ENCODE results near the gene ALAD. TPM values are rescaled to one million over a fixed set of nuclear protein-coding genes. Genes with fewer than 3 reads are reported as not detected.
A peak's percentile ranks its signal among the peaks of the same experiment; 100 is the strongest.
"Not testable (repeated sequence)": the region's sequence is repeated elsewhere in the genome, so short reads cannot be mapped to it uniquely, and the experiment has no call there.

Gene ALAD
- total and polyA plus RNA-seq, 2 of the 13 experiments (the other 11 are each of a cell fraction or from before 2014, with no cell fraction given), result 21.8 to 30.1 TPM

DNA sequence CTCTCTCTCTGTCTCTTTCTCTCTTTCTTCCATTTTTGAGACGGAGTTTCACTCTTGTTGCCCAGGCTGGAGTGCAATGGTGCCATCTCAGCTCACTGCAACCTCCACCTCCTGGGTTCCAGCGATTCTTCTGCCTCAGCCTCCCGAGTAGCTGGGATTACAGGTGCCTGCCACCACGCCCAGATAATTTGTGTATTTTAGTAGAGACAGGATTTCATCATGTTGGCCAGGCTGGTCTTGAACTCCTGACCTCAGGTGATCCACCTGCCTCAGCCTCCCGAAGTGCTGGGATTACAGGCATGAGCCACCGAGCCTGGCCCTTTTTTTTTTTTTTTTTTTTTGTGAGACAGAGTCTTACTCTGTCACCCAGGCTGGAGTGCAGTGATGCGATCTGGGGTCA lies 19.6 kb downstream of the ALAD start:
- BruUV-seq (replicated peaks); in situ Hi-C loops (cut with HindIII; ENCODE audit: extremely low pct_ligation_motif_present, low pct_unique_long_range_greater_than_20kb); H4K20me1 ChIP-seq (ENCODE audit: insufficient read depth, low read length); DNase-seq (ENCODE audit: low spot score); H3K27me3 ChIP-seq (ENCODE audit: control insufficient read depth in 1 of 2, insufficient read depth in 2 of 2, low read length in 2 of 2); ATAC-seq; CTCF ChIA-PET (ENCODE audit: low intra/inter-chr PET ratio, low total read pairs); H3K9me3 ChIP-seq (ENCODE audit: low read length); H3K79me2 ChIP-seq (ENCODE audit: insufficient read depth, low read length); H3K9ac ChIP-seq (ENCODE audit: insufficient read depth, low read depth, low read length); FAIRE-seq; intact Hi-C loops (cut with micrococcal nuclease; ENCODE audit: unreplicated experiment); H3K36me3 ChIP-seq (replicated peaks in 1 of 2; ENCODE audit: control insufficient read depth in 1 of 2, insufficient read depth in 2 of 2, low read length in 2 of 2); H2AFZ ChIP-seq (ENCODE audit: low read length); TF ChIP-seq NR2F6 (IDR thresholded peaks at IDR 0.05): not testable (repeated sequence)
- H3K4me3 ChIP-seq (replicated peaks in 1 of 3; ENCODE audit: insufficient read depth in 1 of 3, low read depth in 2 of 3, low read length in 3 of 3), result peak overlapping the region in 2 of 3 experiments; percentile 22 to 39; a peak in 1 of 6 replicates
- H3K27ac ChIP-seq (ENCODE audit: extremely low read length, insufficient read depth, low read length), result peak overlapping the region; percentile 87
- peaks cover 91% of the 10 kb centered on the region for H3K4me1 ChIP-seq (ENCODE audit: insufficient read depth, low read length)
- 4% methylated on average over 7 of the region's 7 CpGs for WGBS (ENCODE audit: low lambda C conversion rate)
- H3K4me2 ChIP-seq (ENCODE audit: low read depth, low read length), result peak overlapping the region; percentile 91
- POLR2A ChIA-PET, result interaction anchor here (1.8 kb wide), 1 partner anchor 29 kb away, joined by 4 read pairs; the partner anchor contains the start of genes C9orf43 and POLE3
- TF ChIP-seq RARA (CRISPR knock-in tag; IDR thresholded peaks at IDR 0.05), result peak; percentile 46; the same call in 1 of the 2 replicates
- TF ChIP-seq ZNF460 (CRISPR knock-in tag; IDR thresholded peaks at IDR 0.05; ENCODE audit: borderline replicate concordance), result peak; percentile 81
- TF ChIP-seq NR2F6 (CRISPR knock-in tag; IDR thresholded peaks at IDR 0.05), result peak; percentile 44; the same call in 1 of the 2 replicates
- TF ChIP-seq KDM1A (CRISPR knock-in tag; IDR thresholded peaks at IDR 0.05), result peak; percentile 28; the same call in 1 of the 2 replicates
- peak; percentile 21; the same call in 1 of the 2 replicates for TF ChIP-seq TARDBP (CRISPR knock-in tag; IDR thresholded peaks at IDR 0.05)
- peak; percentile 59 for TF ChIP-seq CEBPG (CRISPR knock-in tag; IDR thresholded peaks at IDR 0.05)
- TF ChIP-seq IRX3 (CRISPR knock-in tag; IDR thresholded peaks at IDR 0.05; ENCODE audit: borderline replicate concordance, low read depth), result 0 out of 2 replicates have a peak, but pooled peaks have one; percentile 43

DNA sequence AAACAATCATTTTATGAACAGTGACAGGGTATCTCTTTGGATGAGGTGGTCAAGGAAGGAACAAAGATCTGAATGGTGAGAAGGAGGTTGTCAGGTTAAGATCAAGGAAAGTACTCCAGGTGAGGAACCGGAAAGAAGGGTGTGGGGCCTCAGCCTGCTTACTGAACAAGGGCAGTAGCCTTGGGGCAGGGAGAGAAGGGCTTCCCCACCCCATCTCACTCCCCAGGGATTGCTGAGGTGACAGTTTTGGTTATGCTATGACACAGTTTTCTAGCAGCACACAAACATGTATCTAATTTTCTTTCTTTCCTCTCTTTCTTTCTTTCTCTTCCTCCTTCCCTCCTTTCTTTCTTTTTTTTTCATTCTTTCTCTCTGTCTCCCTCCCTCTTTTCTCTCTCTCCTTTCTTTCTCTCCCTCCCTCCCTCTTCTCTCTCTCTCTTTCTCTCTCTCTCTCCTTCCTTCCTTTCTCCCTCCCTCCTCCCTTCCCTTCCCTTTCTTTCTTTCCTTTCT lies 20.2 kb downstream of the ALAD start:
- in situ Hi-C loops (cut with HindIII; ENCODE audit: extremely low pct_ligation_motif_present, low pct_unique_long_range_greater_than_20kb), result no loop called here
- no peaks in the 10 kb centered on the region for H3K27me3 ChIP-seq (ENCODE audit: control insufficient read depth in 1 of 2, insufficient read depth in 2 of 2, low read length in 2 of 2)
- BruUV-seq (replicated peaks), result no TSS peak
- WGBS (ENCODE audit: low lambda C conversion rate), result 0% methylated on average over 1 of the region's 1 CpG
- peak overlapping the region; percentile 33 to 64 (median 43); a peak in 4 of 6 replicates for H3K4me3 ChIP-seq (replicated peaks in 1 of 3; ENCODE audit: insufficient read depth in 1 of 3, low read depth in 2 of 3, low read length in 3 of 3)
- no peak for DNase-seq (ENCODE audit: low spot score)
- no peaks in the 10 kb centered on the region for H3K36me3 ChIP-seq (replicated peaks in 1 of 2; ENCODE audit: control insufficient read depth in 1 of 2, insufficient read depth in 2 of 2, low read length in 2 of 2)
- no peaks in the 10 kb centered on the region for H3K9me3 ChIP-seq (ENCODE audit: low read length)
- peak overlapping the region; percentile 57 for H3K9ac ChIP-seq (ENCODE audit: insufficient read depth, low read depth, low read length)
- ChIA-PET POLR2A (no interaction called here), CTCF (ENCODE audit: low intra/inter-chr PET ratio, low total read pairs) (no interaction called here)
- no peak for ATAC-seq
- H2AFZ ChIP-seq (ENCODE audit: low read length), result peak overlapping the region; percentile 3
- no peaks in the 10 kb centered on the region for H4K20me1 ChIP-seq (ENCODE audit: insufficient read depth, low read length)
- FAIRE-seq, result no peak
- H3K79me2 ChIP-seq (ENCODE audit: insufficient read depth, low read length), result peaks cover 7% of the 10 kb centered on the region
- intact Hi-C loops (cut with micrococcal nuclease; ENCODE audit: unreplicated experiment), result no loop called here
- H3K4me1 ChIP-seq (ENCODE audit: insufficient read depth, low read length), result peaks cover 86% of the 10 kb centered on the region
- H3K27ac ChIP-seq (ENCODE audit: extremely low read length, insufficient read depth, low read length), result peak overlapping the region; percentile 83
- peak overlapping the region; percentile 91 for H3K4me2 ChIP-seq (ENCODE audit: low read depth, low read length)
- TF ChIP-seq, protein P1, sequence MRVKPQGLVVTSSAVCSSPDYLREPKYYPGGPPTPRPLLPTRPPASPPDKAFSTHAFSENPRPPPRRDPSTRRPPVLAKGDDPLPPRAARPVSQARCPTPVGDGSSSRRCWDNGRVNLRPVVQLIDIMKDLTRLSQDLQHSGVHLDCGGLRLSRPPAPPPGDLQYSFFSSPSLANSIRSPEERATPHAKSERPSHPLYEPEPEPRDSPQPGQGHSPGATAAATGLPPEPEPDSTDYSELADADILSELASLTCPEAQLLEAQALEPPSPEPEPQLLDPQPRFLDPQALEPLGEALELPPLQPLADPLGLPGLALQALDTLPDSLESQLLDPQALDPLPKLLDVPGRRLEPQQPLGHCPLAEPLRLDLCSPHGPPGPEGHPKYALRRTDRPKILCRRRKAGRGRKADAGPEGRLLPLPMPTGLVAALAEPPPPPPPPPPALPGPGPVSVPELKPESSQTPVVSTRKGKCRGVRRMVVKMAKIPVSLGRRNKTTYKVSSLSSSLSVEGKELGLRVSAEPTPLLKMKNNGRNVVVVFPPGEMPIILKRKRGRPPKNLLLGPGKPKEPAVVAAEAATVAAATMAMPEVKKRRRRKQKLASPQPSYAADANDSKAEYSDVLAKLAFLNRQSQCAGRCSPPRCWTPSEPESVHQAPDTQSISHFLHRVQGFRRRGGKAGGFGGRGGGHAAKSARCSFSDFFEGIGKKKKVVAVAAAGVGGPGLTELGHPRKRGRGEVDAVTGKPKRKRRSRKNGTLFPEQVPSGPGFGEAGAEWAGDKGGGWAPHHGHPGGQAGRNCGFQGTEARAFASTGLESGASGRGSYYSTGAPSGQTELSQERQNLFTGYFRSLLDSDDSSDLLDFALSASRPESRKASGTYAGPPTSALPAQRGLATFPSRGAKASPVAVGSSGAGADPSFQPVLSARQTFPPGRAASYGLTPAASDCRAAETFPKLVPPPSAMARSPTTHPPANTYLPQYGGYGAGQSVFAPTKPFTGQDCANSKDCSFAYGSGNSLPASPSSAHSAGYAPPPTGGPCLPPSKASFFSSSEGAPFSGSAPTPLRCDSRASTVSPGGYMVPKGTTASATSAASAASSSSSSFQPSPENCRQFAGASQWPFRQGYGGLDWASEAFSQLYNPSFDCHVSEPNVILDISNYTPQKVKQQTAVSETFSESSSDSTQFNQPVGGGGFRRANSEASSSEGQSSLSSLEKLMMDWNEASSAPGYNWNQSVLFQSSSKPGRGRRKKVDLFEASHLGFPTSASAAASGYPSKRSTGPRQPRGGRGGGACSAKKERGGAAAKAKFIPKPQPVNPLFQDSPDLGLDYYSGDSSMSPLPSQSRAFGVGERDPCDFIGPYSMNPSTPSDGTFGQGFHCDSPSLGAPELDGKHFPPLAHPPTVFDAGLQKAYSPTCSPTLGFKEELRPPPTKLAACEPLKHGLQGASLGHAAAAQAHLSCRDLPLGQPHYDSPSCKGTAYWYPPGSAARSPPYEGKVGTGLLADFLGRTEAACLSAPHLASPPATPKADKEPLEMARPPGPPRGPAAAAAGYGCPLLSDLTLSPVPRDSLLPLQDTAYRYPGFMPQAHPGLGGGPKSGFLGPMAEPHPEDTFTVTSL (CRISPR knock-in tag; IDR thresholded peaks at IDR 0.05; ENCODE audit: borderline replicate concordance), result 0 out of 2 replicates have a peak, but pooled peaks have one; percentile 19
- TF ChIP-seq ELF3 (CRISPR knock-in tag; IDR thresholded peaks at IDR 0.05) (0 out of 2 replicates have a peak, but pooled peaks have one; percentile 30), ETV5 (CRISPR knock-in tag; IDR thresholded peaks at IDR 0.05; ENCODE audit: borderline replicate concordance) (peak; percentile 17; the same call in 1 of the 2 replicates), SOX5 (CRISPR knock-in tag; IDR thresholded peaks at IDR 0.05; ENCODE audit: borderline replicate concordance) (0 out of 2 replicates have a peak, but pooled peaks have one; percentile 8), HNRNPK (IDR thresholded peaks at IDR 0.05; ENCODE audit: low read depth, low read length, poor library complexity, severe bottlenecking) (peak; percentile 44), RARA (CRISPR knock-in tag; IDR thresholded peaks at IDR 0.05) (peak; percentile 20; the same call in 1 of the 2 replicates), ZNF562 (CRISPR knock-in tag; IDR thresholded peaks at IDR 0.05; ENCODE audit: borderline replicate concordance) (no peak)

Measured in HepG2 (cell line).